A673 (cell line): ENCODE measurements around the gene VDR. TPM values are rescaled to one million over a fixed set of nuclear protein-coding genes. Genes with fewer than 3 reads are reported as not detected.

Experiments
- BruUV-seq: library from RNA; stranded (reverse); fragments of 400-500 nt; replicated peaks from 2 replicates; lab custom pipeline; 2021; lab: Mats Ljungman, UMichigan
- CTCF ChIA-PET: fragments of 300-600 bp; sonication (Branson Sonifier 250); formaldehyde crosslinking; loops from one replicate; lab custom pipeline; 2022; ENCODE audit warnings: antibody characterized with exemption; lab: Charles Lee
- POLR2A ChIA-PET: fragments of 300-600 bp; sonication (Branson Sonifier 250); formaldehyde crosslinking; loops from one replicate; lab custom pipeline; 2022; ENCODE audit warnings: antibody characterized with exemption; ENCODE audit not compliant: low non-redundant PET; lab: Charles Lee
- DNase-seq: peaks from one replicate; pipeline ENCODE4 v3.0.0-alpha.2; 2015; ENCODE audit warnings: low spot score
- H3K27ac ChIP-seq: fragments of 200-600 bp; sonication (generic); 2 replicates; pipeline ENCODE4 v1.5.1; 2016; ENCODE audit warnings: mixed run types, low read depth, mild to moderate bottlenecking, mixed read lengths, antibody characterized with exemption, low read length; ENCODE audit not compliant: poor library complexity, severe bottlenecking
- H3K27me3 ChIP-seq: fragments of 200-600 bp; sonication (generic); replicated peaks from 2 replicates; pipeline ENCODE4 v1.6.1; 2017; ENCODE audit warnings: mixed run types, low read depth, mild to moderate bottlenecking, mixed read lengths, antibody characterized with exemption, low read length; ENCODE audit not compliant: insufficient read depth, poor library complexity
- H3K36me3 ChIP-seq: fragments of 200-600 bp; sonication (generic); 2 replicates; pipeline ENCODE4 v1.6.1; 2016; ENCODE audit warnings: mixed run types, mild to moderate bottlenecking, mixed read lengths, antibody characterized with exemption, low read length; ENCODE audit not compliant: insufficient read depth, poor library complexity, severe bottlenecking
- H3K4me1 ChIP-seq: fragments of 200-600 bp; sonication (generic); 2 replicates; pipeline ENCODE4 v1.6.1; 2017; ENCODE audit warnings: mixed run types, mild to moderate bottlenecking, mixed read lengths, antibody characterized with exemption, low read length; ENCODE audit not compliant: insufficient read depth, poor library complexity, severe bottlenecking
- H3K4me3 ChIP-seq: fragments of 200-600 bp; sonication (generic); 2 replicates; pipeline ENCODE4 v1.5.1; 2016; ENCODE audit warnings: low read depth, mixed run types, mild to moderate bottlenecking, mixed read lengths, low read length; ENCODE audit not compliant: poor library complexity, severe bottlenecking
- H3K9me3 ChIP-seq: fragments of 200-600 bp; sonication (generic); 2 replicates; pipeline ENCODE4 v1.6.1; 2016; ENCODE audit warnings: mixed run types, low read depth, mild to moderate bottlenecking, mixed read lengths, antibody characterized with exemption, low read length; ENCODE audit not compliant: poor library complexity, severe bottlenecking
- CTCF ChIP-seq: fragments of 300-800, 200-600 bp; sonication (generic); conservative IDR thresholded peaks from 2 replicates; pipeline ENCODE4 v1.5.1; 2017; ENCODE audit warnings: low read depth, mild to moderate bottlenecking, antibody characterized with exemption, low read length, moderate library complexity, mixed read lengths
- EZH2 ChIP-seq: fragments of 200-600 bp; sonication (generic); IDR thresholded peaks from 2 replicates; pipeline ENCODE4 v1.6.1; 2017; ENCODE audit warnings: borderline replicate concordance, low read depth, mild to moderate bottlenecking, mixed read lengths, antibody characterized with exemption, low read length; ENCODE audit not compliant: poor library complexity, severe bottlenecking
- intact Hi-C: fragments of 100-400 bp; cut with micrococcal nuclease; formaldehyde crosslinking; loops from one replicate; pipeline ENCODE4 v1.10.0; 2022; ENCODE audit not compliant: unreplicated experiment
- total RNA-seq: library from RNA; stranded (reverse); gene quantifications from 2 replicates; pipeline ENCODE4 v1.2.3, GENCODE V29; 2021

VDR gene
- total RNA-seq, 1 experiment from 2014 or later: 0.43 TPM

- no peak for TF ChIP-seq CTCF
- no peak for TF ChIP-seq EZH2
- CTCF ChIA-PET: no interaction called here
- no peak overlapping the region for H3K27ac ChIP-seq
- intact Hi-C loops: no loop called here
- H3K36me3 ChIP-seq: peaks cover 3% of the 10 kb centered on the region
- H3K27me3 ChIP-seq: no peaks in the 10 kb centered on the region
- no TSS peak for BruUV-seq
- H3K9me3 ChIP-seq: no peaks in the 10 kb centered on the region
- POLR2A ChIA-PET: no interaction called here
- H3K4me3 ChIP-seq: no peak overlapping the region
- H3K4me1 ChIP-seq: no peaks in the 10 kb centered on the region
- DNase-seq: no peak
These were observed 104.2 kb downstream of the VDR start for GRCh38 chr12:47800582-47800981.

- no peaks in the 10 kb centered on the region for H3K4me1 ChIP-seq
- H3K27me3 ChIP-seq: no peaks in the 10 kb centered on the region
- ChIA-PET POLR2A (no interaction called here), CTCF (no interaction called here)
- no peaks in the 10 kb centered on the region for H3K9me3 ChIP-seq
- intact Hi-C loops: no loop called here
- H3K36me3 ChIP-seq: peaks cover 11% of the 10 kb centered on the region
- DNase-seq: no peak
- peak overlapping the region; percentile 30 for H3K27ac ChIP-seq
- TF ChIP-seq CTCF (no peak), EZH2 (no peak)
- no TSS peak for BruUV-seq
- H3K4me3 ChIP-seq: no peak overlapping the region
These were observed 105.3 kb downstream of the VDR start for GRCh38 chr12:47799357-47799955.

DNA sequence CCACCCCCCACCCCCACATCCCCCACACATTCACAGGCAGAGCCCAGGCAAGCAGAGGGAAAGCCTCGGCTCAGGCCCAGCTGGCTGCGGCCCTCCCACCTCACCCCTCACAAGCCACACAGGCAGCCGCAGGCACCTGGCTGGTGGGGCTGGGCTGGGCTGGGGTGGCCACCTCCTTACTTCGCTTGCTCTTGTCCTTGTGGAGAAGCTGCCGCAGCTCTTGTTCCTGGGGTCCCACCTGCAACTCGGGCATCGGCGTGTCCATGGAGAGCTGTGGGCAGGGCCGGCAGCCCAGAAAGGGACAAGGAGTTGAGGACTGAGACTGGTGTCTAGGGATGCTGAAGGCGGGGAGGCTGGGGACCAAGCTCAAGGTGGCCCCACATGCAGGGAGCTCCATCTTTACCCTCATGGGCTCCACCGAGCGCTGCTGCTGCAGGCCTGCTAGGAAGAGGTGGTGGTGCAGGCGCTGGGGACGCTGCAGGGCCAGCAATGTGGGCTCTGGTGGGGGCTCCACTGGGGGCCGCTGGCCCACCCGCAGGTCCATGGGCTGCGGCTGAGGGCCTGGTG, 106.3 kb downstream of the VDR start:
- ChIA-PET POLR2A (no interaction called here), CTCF (no interaction called here)
- no peak overlapping the region for H3K27ac ChIP-seq
- intact Hi-C loops: no loop called here
- TF ChIP-seq EZH2 (no peak), CTCF (no peak)
- H3K4me1 ChIP-seq: no peaks in the 10 kb centered on the region
- H3K9me3 ChIP-seq: no peaks in the 10 kb centered on the region
- peaks cover 14% of the 10 kb centered on the region for H3K36me3 ChIP-seq
- H3K4me3 ChIP-seq: no peak overlapping the region
- DNase-seq: no peak
- BruUV-seq: no TSS peak
- no peaks in the 10 kb centered on the region for H3K27me3 ChIP-seq
